DMS 273 (cell line): ENCODE data around the gene SRRM3.
"Not testable (repeated sequence)": the region's sequence is repeated elsewhere in the genome, so short reads cannot be mapped to it uniquely, and the experiment has no call there.

Source experiments
- DNase-seq: peaks from one replicate; lab custom pipeline; 2025; ENCODE audit not compliant: unreplicated experiment; lab: John Stamatoyannopoulos, UW

The SRRM3 gene

DNA sequence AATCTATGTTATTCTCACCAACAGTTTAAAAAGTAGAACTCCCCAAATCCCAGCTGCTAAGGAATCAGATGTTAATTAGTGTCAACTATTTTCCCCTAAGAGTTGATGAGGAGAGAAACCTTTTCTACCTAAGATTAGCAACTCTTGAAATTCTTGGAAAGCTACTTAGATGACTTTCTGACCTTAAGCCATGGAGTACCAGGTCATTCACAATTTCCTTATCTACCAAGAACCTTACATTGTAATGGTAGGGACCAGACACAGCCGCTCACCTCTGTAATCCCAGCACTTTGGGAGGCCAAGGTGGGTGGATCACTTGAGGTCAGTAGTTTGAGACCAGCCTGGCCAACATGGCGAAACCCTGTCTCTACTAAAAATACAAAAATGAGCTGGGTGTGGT is 133.7 kb downstream of the SRRM3 start:
- DNase-seq: not testable (repeated sequence)

DNA sequence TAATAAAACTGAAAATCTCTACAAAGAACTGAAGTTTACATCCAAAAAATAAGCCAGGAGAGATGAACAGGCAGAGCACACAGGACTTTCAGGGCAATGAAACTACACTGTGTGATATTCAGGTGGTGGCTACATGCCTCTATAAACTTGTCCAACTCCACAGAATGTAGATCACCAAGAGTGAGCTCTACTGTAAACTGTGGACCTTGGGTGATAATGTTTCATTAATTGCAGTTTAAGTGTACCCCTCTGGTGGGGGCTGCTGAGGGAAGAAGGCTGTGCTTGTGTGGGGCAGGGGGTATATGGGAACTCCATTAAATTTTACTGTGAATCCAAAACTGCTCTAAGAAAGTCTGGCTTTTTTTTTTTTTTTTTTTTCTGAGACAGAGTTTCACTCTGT is 134.4 kb downstream of the SRRM3 start:
- no peak for DNase-seq
